PC-3 (cell line): ENCODE results near the gene KAT2B. TPM values are rescaled to one million over a fixed set of nuclear protein-coding genes. Genes with fewer than 3 reads are reported as not detected.

Source experiments
- ATAC-seq: fragments of 200-7000 bp; cut with Tn5 transposase; 2 replicates; pipeline ENCODE4 v1.9.1; 2020; ENCODE audit warnings: mild to moderate bottlenecking, moderate library complexity
- BruUV-seq: library from RNA; stranded (reverse); fragments of 400-500 nt; replicated peaks from 2 replicates; lab custom pipeline; 2021; lab: Mats Ljungman, UMichigan
- CTCF ChIA-PET: fragments of 300-600 bp; sonication (Branson Sonifier 250); formaldehyde crosslinking; loops from one replicate; lab custom pipeline; 2022; ENCODE audit warnings: antibody characterized with exemption; lab: Charles Lee
- POLR2A ChIA-PET: fragments of 300-600 bp; sonication (Branson Sonifier 250); formaldehyde crosslinking; loops from one replicate; lab custom pipeline; 2022; ENCODE audit warnings: antibody characterized with exemption; ENCODE audit not compliant: unreplicated experiment; lab: Charles Lee
- DNase-seq: peaks from one replicate; pipeline ENCODE4 v3.0.0-alpha.2; 2015
- H2AFZ ChIP-seq: fragments of 300-600 bp; sonication (generic); 2 replicates; pipeline ENCODE4 v1.6.0; 2016; ENCODE audit warnings: antibody characterized with exemption, low read length
- H3F3A ChIP-seq: fragments of 300-600 bp; sonication (generic); one replicate; pipeline ENCODE4 v1.6.0; 2017; ENCODE audit warnings: antibody characterized with exemption, low read length, control low read depth, mild to moderate bottlenecking; ENCODE audit not compliant: unreplicated experiment
- H3K27ac ChIP-seq: fragments of 300-600 bp; sonication (generic); 2 replicates; pipeline ENCODE4 v1.5.1; 2016; ENCODE audit warnings: mild to moderate bottlenecking, low read length
- H3K27me3 ChIP-seq: fragments of 300-600 bp; sonication (generic); 2 replicates; pipeline ENCODE4 v1.6.1; 2016; ENCODE audit warnings: low read length, mixed read lengths
- H3K36me3 ChIP-seq: fragments of 300-600 bp; sonication (generic); 2 replicates; pipeline ENCODE4 v1.6.1; 2016; ENCODE audit warnings: low read depth, mixed run types, low read length, mixed read lengths
- H3K4me1 ChIP-seq: fragments of 300-600 bp; sonication (generic); 2 replicates; pipeline ENCODE4 v1.5.1; 2016; ENCODE audit warnings: low read length; ENCODE audit not compliant: insufficient read depth
- H3K4me2 ChIP-seq: fragments of 300-600 bp; sonication (generic); 2 replicates; pipeline ENCODE4 v1.6.0; 2016; ENCODE audit warnings: low read length
- H3K4me3 ChIP-seq: fragments of 300-600 bp; sonication (generic); 2 replicates; pipeline ENCODE4 v1.5.1; 2016; ENCODE audit warnings: mild to moderate bottlenecking, low read length, mixed read lengths
- H3K79me2 ChIP-seq: fragments of 300-600 bp; sonication (generic); 2 replicates; pipeline ENCODE4 v1.6.1; 2017; ENCODE audit warnings: low read length, mixed read lengths
- H3K9ac ChIP-seq: fragments of 300-600 bp; sonication (generic); 2 replicates; pipeline ENCODE4 v1.6.0; 2016; ENCODE audit warnings: mild to moderate bottlenecking, low read length
- H3K9me2 ChIP-seq: fragments of 300-600 bp; sonication (generic); replicated peaks from 2 replicates; pipeline ENCODE4 v1.6.1; 2016; ENCODE audit warnings: mixed run types, low read length, mixed read lengths
- H3K9me3 ChIP-seq: fragments of 300-600 bp; sonication (generic); 2 replicates; pipeline ENCODE4 v1.6.1; 2016; ENCODE audit warnings: low read length, mixed read lengths
- H4K20me1 ChIP-seq: fragments of 300-600 bp; sonication (generic); 2 replicates; pipeline ENCODE4 v1.6.1; 2016; ENCODE audit warnings: low read length, mixed read lengths
- EZH2 ChIP-seq: fragments of 300-600 bp; sonication (generic); IDR thresholded peaks from one replicate; pipeline ENCODE4 v1.6.1; 2017; ENCODE audit warnings: antibody characterized with exemption, mild to moderate bottlenecking, low read length; ENCODE audit not compliant: unreplicated experiment
- EZH2phosphoT487 ChIP-seq: fragments of 300-600 bp; sonication (generic); IDR thresholded peaks from 2 replicates; pipeline ENCODE4 v1.6.1; 2018; ENCODE audit warnings: mild to moderate bottlenecking, antibody characterized with exemption, low read length, borderline replicate concordance
- intact Hi-C: fragments of 100-400 bp; cut with micrococcal nuclease; formaldehyde crosslinking; loops from 2 replicates; pipeline ENCODE4 v1.9.0; 2023
- total RNA-seq: library from RNA; depleted of rRNA; stranded (reverse); fragments of >200 nt; gene quantifications from 2 replicates; pipeline ENCODE4 v1.2.3, GENCODE V29; 2014
- TF ChIP-seq, protein P1 (sequence below): fragments of 300-600 bp; sonication (generic); conservative IDR thresholded peaks from 2 replicates; pipeline ENCODE4 v1.5.1; 2017; ENCODE audit warnings: antibody characterized with exemption, low read depth, mild to moderate bottlenecking, low read length

The KAT2B gene
- total RNA-seq, 1 experiment from 2014 or later: 11.9 TPM

DNA sequence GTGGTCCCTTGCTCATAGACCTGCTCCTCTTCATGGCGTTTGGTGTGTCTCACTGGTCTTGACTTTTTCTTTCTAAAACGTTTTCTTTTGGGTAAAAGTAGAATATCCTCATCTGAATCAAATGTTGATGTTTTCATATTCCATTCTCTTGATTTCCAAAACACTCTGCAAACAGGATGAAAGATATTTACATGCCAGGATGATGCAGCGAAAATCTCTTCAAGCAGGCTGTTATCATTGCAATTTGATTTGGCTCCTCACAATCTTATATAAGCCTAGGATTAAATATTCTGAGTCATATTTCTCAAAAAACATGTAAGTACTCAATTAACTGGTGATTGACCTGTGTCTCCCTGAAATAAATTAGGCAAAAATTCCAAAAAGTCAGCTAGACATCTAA lies 38.3 kb upstream of the KAT2B start:
- Histone ChIP-seq H3K9ac (no peak overlapping the region), H3K27ac (no peak overlapping the region), H3K36me3 (no peaks in the 10 kb centered on the region), H3K27me3 (no peaks in the 10 kb centered on the region), H3K4me2 (no peak overlapping the region), H3K9me3 (no peaks in the 10 kb centered on the region), H3K9me2 (no peaks in the 10 kb centered on the region), H3K79me2 (no peaks in the 10 kb centered on the region), H2AFZ (no peak overlapping the region), H3F3A (no peaks in the 10 kb centered on the region), H3K4me1 (no peaks in the 10 kb centered on the region), H4K20me1 (no peaks in the 10 kb centered on the region), H3K4me3 (no peak overlapping the region)
- ATAC-seq (no peak), DNase-seq (no peak)
- POLR2A ChIA-PET: no interaction called here
- intact Hi-C loops: no loop called here
- TF ChIP-seq EZH2phosphoT487: no peak
- TF ChIP-seq, protein P1, sequence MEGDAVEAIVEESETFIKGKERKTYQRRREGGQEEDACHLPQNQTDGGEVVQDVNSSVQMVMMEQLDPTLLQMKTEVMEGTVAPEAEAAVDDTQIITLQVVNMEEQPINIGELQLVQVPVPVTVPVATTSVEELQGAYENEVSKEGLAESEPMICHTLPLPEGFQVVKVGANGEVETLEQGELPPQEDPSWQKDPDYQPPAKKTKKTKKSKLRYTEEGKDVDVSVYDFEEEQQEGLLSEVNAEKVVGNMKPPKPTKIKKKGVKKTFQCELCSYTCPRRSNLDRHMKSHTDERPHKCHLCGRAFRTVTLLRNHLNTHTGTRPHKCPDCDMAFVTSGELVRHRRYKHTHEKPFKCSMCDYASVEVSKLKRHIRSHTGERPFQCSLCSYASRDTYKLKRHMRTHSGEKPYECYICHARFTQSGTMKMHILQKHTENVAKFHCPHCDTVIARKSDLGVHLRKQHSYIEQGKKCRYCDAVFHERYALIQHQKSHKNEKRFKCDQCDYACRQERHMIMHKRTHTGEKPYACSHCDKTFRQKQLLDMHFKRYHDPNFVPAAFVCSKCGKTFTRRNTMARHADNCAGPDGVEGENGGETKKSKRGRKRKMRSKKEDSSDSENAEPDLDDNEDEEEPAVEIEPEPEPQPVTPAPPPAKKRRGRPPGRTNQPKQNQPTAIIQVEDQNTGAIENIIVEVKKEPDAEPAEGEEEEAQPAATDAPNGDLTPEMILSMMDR: no peak
- no TSS peak for BruUV-seq
- CTCF ChIA-PET: no interaction called here

GRCh38 chr3:20007960-20008359 lies 32.3 kb upstream of the KAT2B start:
- ChIA-PET CTCF (no interaction called here), POLR2A (no interaction called here)
- ATAC-seq (no peak), DNase-seq (no peak)
- Histone ChIP-seq H3K9ac (no peak overlapping the region), H3K27me3 (no peaks in the 10 kb centered on the region), H3K9me3 (no peaks in the 10 kb centered on the region), H3K4me1 (no peaks in the 10 kb centered on the region), H3K36me3 (no peaks in the 10 kb centered on the region), H3K9me2 (no peaks in the 10 kb centered on the region), H3F3A (no peaks in the 10 kb centered on the region), H4K20me1 (no peaks in the 10 kb centered on the region), H3K4me2 (no peak overlapping the region), H3K79me2 (no peaks in the 10 kb centered on the region), H3K27ac (no peak overlapping the region), H3K4me3 (no peak overlapping the region), H2AFZ (no peak overlapping the region)
- no TSS peak for BruUV-seq
- intact Hi-C loops: no loop called here
- TF ChIP-seq EZH2 (no peak), EZH2phosphoT487 (no peak)
- TF ChIP-seq, protein P1: no peak

- H3K9ac ChIP-seq: no peak overlapping the region
- POLR2A ChIA-PET: no interaction called here
- H2AFZ ChIP-seq: no peak overlapping the region
- TF ChIP-seq, protein P1: no peak
- TF ChIP-seq EZH2phosphoT487: no peak
- no peak for TF ChIP-seq EZH2
- H4K20me1 ChIP-seq: no peaks in the 10 kb centered on the region
- H3K27me3 ChIP-seq: no peaks in the 10 kb centered on the region
- CTCF ChIA-PET: no interaction called here
- DNase-seq (no peak), ATAC-seq (no peak)
- H3F3A ChIP-seq: no peaks in the 10 kb centered on the region
- no peaks in the 10 kb centered on the region for H3K9me2 ChIP-seq
- no peak overlapping the region for H3K4me2 ChIP-seq
- H3K4me1 ChIP-seq: no peaks in the 10 kb centered on the region
- no TSS peak for BruUV-seq
- H3K4me3 ChIP-seq: no peak overlapping the region
- intact Hi-C loops: no loop called here
- no peaks in the 10 kb centered on the region for H3K9me3 ChIP-seq
- no peak overlapping the region for H3K27ac ChIP-seq
- no peaks in the 10 kb centered on the region for H3K79me2 ChIP-seq
- no peaks in the 10 kb centered on the region for H3K36me3 ChIP-seq
Observed at GRCh38 chr3:20008646-20009045, 31.6 kb upstream of the KAT2B start.
